ENCODE results near the gene COX19.

DNA sequence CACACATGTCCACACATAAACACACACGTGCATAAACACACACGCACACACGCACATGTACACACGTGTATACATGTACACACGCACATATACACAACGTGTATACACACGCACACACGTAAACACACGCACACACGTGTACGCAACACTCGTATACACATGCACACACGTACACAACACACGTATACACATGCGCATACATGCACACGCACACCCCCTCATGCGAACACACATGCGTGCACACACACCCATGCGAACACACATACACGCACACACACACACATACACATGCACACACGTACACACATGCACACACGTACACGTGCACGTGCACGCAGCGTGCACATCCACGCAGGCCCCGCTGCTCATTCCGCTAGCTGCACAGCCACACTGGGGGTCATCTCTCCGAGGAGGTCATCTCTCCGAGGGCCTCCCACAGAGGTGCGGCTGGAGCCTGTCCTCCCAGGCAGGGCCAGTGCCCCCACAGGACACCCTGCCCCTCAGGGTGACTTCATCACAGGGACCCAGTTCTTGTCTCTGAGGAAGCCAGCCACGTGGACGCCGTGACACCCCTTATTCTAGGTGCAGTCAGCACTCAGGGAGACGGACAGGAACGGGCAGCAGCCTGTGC lies 33.5 kb upstream of the COX19 start:
- TF ChIP-seq CTCF (IDR thresholded peaks at IDR 0.05 in 4 of 5, conservative IDR thresholded peaks at IDR 0.05 in 1 of 5) = no peak
- TF ChIP-seq POLR2A (IDR thresholded peaks at IDR 0.05) = no peak

All from gastrocnemius medialis (tissue), 4 donors.